Stimulated activated CD8-positive, alpha-beta memory T cell treated with anti-CD3 and anti-CD28 coated beads, Interleukin-4, amount 100 ng/mL, for 4 hours (primary cell): Measurements from ENCODE around the gene MYLIP.

ENCODE experiments used
- DNase-seq, 2 donors: peaks; one replicate each; pipeline ENCODE4 v3.0.0-alpha.2; 2020; ENCODE audit warnings: low read depth in 2 of 2, low spot score in 1 of 2

Gene MYLIP

GRCh38 chr6:16128759-16129622 lies at the start of gene MYLIP:
TSS of gene MYLIP (plus strand) at chr6:16129086. CDS start at chr6:16129323, 237 bp downstream.
- peak; percentile 93 for DNase-seq

- no peak for DNase-seq
Observed at GRCh38 chr6:16079354-16079753, 49.5 kb upstream of the MYLIP start.

- DNase-seq, result no peak
Observed at GRCh38 chr6:16080204-16080603, 48.7 kb upstream of the MYLIP start.

- no peak for DNase-seq
Observed at GRCh38 chr6:16081326-16081725, 47.6 kb upstream of the MYLIP start.

GRCh38 chr6:16082361-16082760 lies 46.5 kb upstream of the MYLIP start:
- DNase-seq, result no peak

GRCh38 chr6:16086965-16087364 lies 41.9 kb upstream of the MYLIP start:
- DNase-seq, result no peak

GRCh38 chr6:16087386-16087785 lies 41.5 kb upstream of the MYLIP start:
- no peak for DNase-seq

GRCh38 chr6:16088409-16088808 lies 40.5 kb upstream of the MYLIP start:
- no peak for DNase-seq

- no peak for DNase-seq
Observed at GRCh38 chr6:16089232-16090062, 39.4 kb upstream of the MYLIP start.

- no peak for DNase-seq
Observed at GRCh38 chr6:16090452-16090851, 38.4 kb upstream of the MYLIP start.

- DNase-seq, result no peak
Observed at GRCh38 chr6:16090920-16091319, 38.0 kb upstream of the MYLIP start.

GRCh38 chr6:16092140-16092539 lies 36.7 kb upstream of the MYLIP start:
- DNase-seq, result no peak

- DNase-seq, result no peak
Observed at GRCh38 chr6:16092990-16093389, 35.9 kb upstream of the MYLIP start.

- DNase-seq, result no peak
Observed at GRCh38 chr6:16095180-16095579, 33.7 kb upstream of the MYLIP start.

- no peak for DNase-seq
Observed at GRCh38 chr6:16097382-16098171, 31.3 kb upstream of the MYLIP start.

GRCh38 chr6:16098211-16098610 lies 30.7 kb upstream of the MYLIP start:
- no peak for DNase-seq

GRCh38 chr6:16102208-16102607 lies 26.7 kb upstream of the MYLIP start:
- DNase-seq, result no peak

GRCh38 chr6:16103722-16104121 lies 25.2 kb upstream of the MYLIP start:
- DNase-seq, result no peak

- no peak for DNase-seq
Observed at GRCh38 chr6:16104624-16105433, 24.1 kb upstream of the MYLIP start.

- no peak for DNase-seq
Observed at GRCh38 chr6:16105854-16106253, 23.0 kb upstream of the MYLIP start.
